GM21786 (cell line): Measurements from ENCODE around the gene KRT76.
"Not testable (repeated sequence)": the region's sequence is repeated elsewhere in the genome, so short reads cannot be mapped to it uniquely, and the experiment has no call there.

ENCODE experiments used
- ATAC-seq: cut with Tn5 transposase; IDR thresholded peaks from one replicate; pipeline ENCODE4 v1.9.1; 2021; ENCODE audit not compliant: unreplicated experiment

The KRT76 gene

GRCh38 chr12:52761802-52762201, 15.3 kb downstream of the KRT76 start:
- ATAC-seq = no peak

- ATAC-seq = not testable (repeated sequence)
Measured at GRCh38 chr12:52761218-52761617, 15.9 kb downstream of the KRT76 start.

GRCh38 chr12:52760623-52761022, 16.5 kb downstream of the KRT76 start:
- ATAC-seq = no peak

- ATAC-seq = no peak
Measured at GRCh38 chr12:52759695-52760094, 17.4 kb downstream of the KRT76 start.

GRCh38 chr12:52759218-52759617, 17.9 kb downstream of the KRT76 start:
- no peak for ATAC-seq

- no peak for ATAC-seq
Measured at GRCh38 chr12:52757449-52758176, 19.5 kb downstream of the KRT76 start.

- no peak for ATAC-seq
Measured at GRCh38 chr12:52756281-52756960, 20.7 kb downstream of the KRT76 start.

- no peak for ATAC-seq
Measured at GRCh38 chr12:52755533-52755932, 21.6 kb downstream of the KRT76 start.

GRCh38 chr12:52754135-52754534, 23.0 kb downstream of the KRT76 start:
- ATAC-seq = no peak

- ATAC-seq = no peak
Measured at GRCh38 chr12:52753283-52753682, 23.9 kb downstream of the KRT76 start.

- ATAC-seq = no peak
Measured at GRCh38 chr12:52752516-52752915, 24.6 kb downstream of the KRT76 start.

GRCh38 chr12:52751795-52752194, 25.4 kb downstream of the KRT76 start:
- no peak for ATAC-seq

- ATAC-seq = not testable (repeated sequence)
Measured at GRCh38 chr12:52750532-52750931, 26.6 kb downstream of the KRT76 start.

GRCh38 chr12:52749827-52750226, 27.3 kb downstream of the KRT76 start:
- ATAC-seq = no peak

- no peak for ATAC-seq
Measured at GRCh38 chr12:52748578-52748977, 28.6 kb downstream of the KRT76 start.

- no peak for ATAC-seq
Measured at GRCh38 chr12:52745554-52745953, 31.6 kb downstream of the KRT76 start.

- ATAC-seq = no peak
Measured at GRCh38 chr12:52744493-52745156, 32.5 kb downstream of the KRT76 start.

GRCh38 chr12:52742822-52743457, 34.2 kb downstream of the KRT76 start:
- no peak for ATAC-seq

- ATAC-seq = no peak
Measured at GRCh38 chr12:52742196-52742580, 35.0 kb downstream of the KRT76 start.

- no peak for ATAC-seq
Measured at GRCh38 chr12:52741375-52742195, 35.6 kb downstream of the KRT76 start.

- no peak for ATAC-seq
Measured at GRCh38 chr12:52740584-52740983, 36.6 kb downstream of the KRT76 start.
